KOPT-K1 (cell line): Measurements from ENCODE around the gene USP17L12.
"Not testable (repeated sequence)": the region's sequence is repeated elsewhere in the genome, so short reads cannot be mapped to it uniquely, and the experiment has no call there.

Experiments
- H3K27ac ChIP-seq: fragments of 200-600 bp; sonication (generic); 2 replicates; pipeline ENCODE4 v1.5.1; 2016; ENCODE audit warnings: antibody characterized with exemption, mild to moderate bottlenecking, low read depth, low read length; ENCODE audit not compliant: poor library complexity, severe bottlenecking
- H3K36me3 ChIP-seq: fragments of 200-600 bp; sonication (generic); 2 replicates; pipeline ENCODE4 v1.5.1; 2017; ENCODE audit warnings: antibody characterized with exemption, mild to moderate bottlenecking, low read length, moderate library complexity; ENCODE audit not compliant: insufficient read depth
- H3K9me3 ChIP-seq: fragments of 200-600 bp; sonication (generic); 2 replicates; pipeline ENCODE4 v1.5.1; 2017; ENCODE audit warnings: antibody characterized with exemption, low read length, mild to moderate bottlenecking; ENCODE audit not compliant: insufficient read depth, poor library complexity, severe bottlenecking

Gene USP17L12

GRCh38 chr4:9219852-9220251 is at the start of gene USP17L12:
USP17L12 (plus strand) TSS chr4:9220152; CDS start chr4:9220152, 0 bp downstream.
- not testable (repeated sequence) for H3K9me3 ChIP-seq, H3K27ac ChIP-seq, H3K36me3 ChIP-seq

- not testable (repeated sequence) for H3K27ac ChIP-seq, H3K36me3 ChIP-seq, H3K9me3 ChIP-seq
These were observed 9.6 kb upstream of the USP17L12 start, which contains the start of gene USP17L10 for GRCh38 chr4:9210357-9210756. USP17L10 (plus strand) TSS chr4:9210657; CDS start chr4:9210657, 0 bp downstream.

GRCh38 chr4:9214701-9215100 is 5.3 kb upstream of the USP17L12 start:
- not testable (repeated sequence) for H3K36me3 ChIP-seq, H3K27ac ChIP-seq, H3K9me3 ChIP-seq

GRCh38 chr4:9215105-9215504 is 4.8 kb upstream of the USP17L12 start, which contains the start of gene USP17L11:
USP17L11 (plus strand) TSS chr4:9215405; CDS start chr4:9215405, 0 bp downstream.
- not testable (repeated sequence) for H3K27ac ChIP-seq, H3K9me3 ChIP-seq, H3K36me3 ChIP-seq

- H3K36me3 ChIP-seq, H3K27ac ChIP-seq, H3K9me3 ChIP-seq: not testable (repeated sequence)
These were observed 4.6 kb downstream of the USP17L12 start, which contains the start of gene USP17L13 for GRCh38 chr4:9224596-9224995. USP17L13 (plus strand) TSS chr4:9224896; CDS start chr4:9224896, 0 bp downstream.

- not testable (repeated sequence) for H3K27ac ChIP-seq, H3K9me3 ChIP-seq, H3K36me3 ChIP-seq
These were observed 10.3 kb downstream of the USP17L12 start for GRCh38 chr4:9230249-9230648.

- not testable (repeated sequence) for H3K27ac ChIP-seq, H3K36me3 ChIP-seq, H3K9me3 ChIP-seq
These were observed 14.1 kb downstream of the USP17L12 start, which contains the start of gene USP17L15 for GRCh38 chr4:9234085-9234484. USP17L15 (plus strand) TSS chr4:9234385; CDS start chr4:9234385, 0 bp downstream.

GRCh38 chr4:9238461-9238860 is 18.5 kb downstream of the USP17L12 start:
- H3K36me3 ChIP-seq, H3K27ac ChIP-seq, H3K9me3 ChIP-seq: not testable (repeated sequence)

GRCh38 chr4:9243579-9243978 is 23.6 kb downstream of the USP17L12 start, which contains the start of gene USP17L17:
USP17L17 (plus strand) TSS chr4:9243879; CDS start chr4:9243879, 0 bp downstream.
- H3K36me3 ChIP-seq, H3K9me3 ChIP-seq, H3K27ac ChIP-seq: not testable (repeated sequence)

- not testable (repeated sequence) for H3K9me3 ChIP-seq, H3K27ac ChIP-seq
These were observed 28.2 kb downstream of the USP17L12 start, which contains the start of gene USP17L18 for GRCh38 chr4:9247953-9248680. USP17L18 (plus strand) TSS chr4:9248630; CDS start chr4:9248630, 0 bp downstream.

GRCh38 chr4:9253078-9253477 is 33.1 kb downstream of the USP17L12 start, which contains the start of gene USP17L19:
USP17L19 (plus strand) TSS chr4:9253378; CDS start chr4:9253378, 0 bp downstream.
- not testable (repeated sequence) for H3K36me3 ChIP-seq, H3K27ac ChIP-seq, H3K9me3 ChIP-seq

More at GRCh38 chr4:9247953-9248680, 28.2 kb downstream of the USP17L12 start, which contains the start of gene USP17L18:
- H3K36me3 ChIP-seq = not testable (repeated sequence)

GRCh38 chr4:9257824-9258223 is 37.9 kb downstream of the USP17L12 start, which contains the start of gene USP17L20:
USP17L20 (plus strand) TSS chr4:9258124; CDS start chr4:9258124, 0 bp downstream.
- H3K27ac ChIP-seq, H3K9me3 ChIP-seq, H3K36me3 ChIP-seq: not testable (repeated sequence)

GRCh38 chr4:9262572-9262971 is 42.6 kb downstream of the USP17L12 start, which contains the start of gene USP17L21:
USP17L21 (plus strand) TSS chr4:9262872; CDS start chr4:9262872, 0 bp downstream.
- not testable (repeated sequence) for H3K36me3 ChIP-seq, H3K27ac ChIP-seq, H3K9me3 ChIP-seq

GRCh38 chr4:9267319-9267718 is 47.4 kb downstream of the USP17L12 start, which contains the start of gene USP17L22:
USP17L22 (plus strand) TSS chr4:9267619; CDS start chr4:9267619, 0 bp downstream.
- not testable (repeated sequence) for H3K9me3 ChIP-seq, H3K27ac ChIP-seq, H3K36me3 ChIP-seq
